SHP77 treated with DMSO at 0.1 percent for 48 hours (cell line): Measurements from ENCODE around the gene POLG.

ENCODE experiments used
- DNase-seq: peaks from one replicate; lab custom pipeline; 2025; lab: John Stamatoyannopoulos, UW

The POLG gene

DNA sequence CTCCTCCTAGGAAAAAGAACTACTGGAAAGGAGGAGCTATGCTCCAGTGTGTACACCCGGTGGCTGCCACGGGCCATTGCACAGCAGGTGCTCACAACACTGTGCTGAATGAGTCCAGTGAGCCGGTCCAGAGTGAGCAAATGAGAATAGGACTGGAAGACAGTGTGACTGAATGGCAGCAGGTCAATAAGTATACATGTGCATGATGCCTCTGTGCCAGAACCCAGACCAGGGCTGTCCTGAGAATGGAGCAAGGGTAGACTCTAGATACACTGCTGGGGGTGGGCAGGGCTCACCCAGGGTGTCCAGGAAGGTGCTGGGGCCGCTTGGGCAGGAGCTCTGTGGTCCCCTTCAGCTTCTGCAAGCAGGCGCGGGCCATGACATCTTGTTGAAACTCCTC lies 8.3 kb downstream of the POLG start:
- no peak for DNase-seq

DNA sequence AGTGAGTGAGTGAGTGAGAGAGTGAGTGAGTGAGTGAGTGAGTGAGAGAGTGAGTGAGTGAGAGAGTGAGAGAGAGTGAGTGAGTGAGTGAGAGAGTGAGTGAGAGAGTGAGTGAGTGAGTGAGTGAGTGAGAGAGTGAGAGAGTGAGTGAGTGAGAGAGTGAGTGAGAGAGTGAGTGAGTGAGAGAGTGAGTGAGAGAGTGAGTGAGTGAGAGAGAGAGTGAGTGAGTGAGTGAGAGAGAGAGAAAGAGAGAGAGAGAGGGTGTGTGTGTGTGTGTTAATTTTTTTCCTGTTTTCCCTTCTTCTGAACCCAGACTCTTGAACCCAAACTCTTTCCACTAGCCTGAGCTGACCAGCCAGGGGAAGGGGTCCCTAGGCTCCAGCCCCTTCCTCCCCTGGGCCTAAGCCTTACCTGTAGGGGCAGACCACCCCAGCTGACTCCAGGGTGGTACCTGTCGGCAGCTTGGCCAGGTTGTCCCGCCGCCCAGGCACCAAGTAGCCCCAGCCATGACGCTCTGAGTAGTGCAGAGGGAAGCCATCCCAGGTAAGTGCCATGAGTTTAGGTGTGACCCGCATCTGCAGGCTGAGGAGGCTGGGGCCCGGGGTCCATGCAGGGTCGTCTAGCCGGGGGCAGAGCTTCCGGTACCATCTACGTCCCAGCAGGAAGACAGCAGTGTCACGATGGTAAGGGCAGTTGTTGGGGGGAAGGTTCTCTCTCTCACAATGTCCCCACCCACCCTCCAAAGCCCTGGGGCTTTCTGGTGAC lies 9.4 kb downstream of the POLG start:
- DNase-seq, result no peak

DNA sequence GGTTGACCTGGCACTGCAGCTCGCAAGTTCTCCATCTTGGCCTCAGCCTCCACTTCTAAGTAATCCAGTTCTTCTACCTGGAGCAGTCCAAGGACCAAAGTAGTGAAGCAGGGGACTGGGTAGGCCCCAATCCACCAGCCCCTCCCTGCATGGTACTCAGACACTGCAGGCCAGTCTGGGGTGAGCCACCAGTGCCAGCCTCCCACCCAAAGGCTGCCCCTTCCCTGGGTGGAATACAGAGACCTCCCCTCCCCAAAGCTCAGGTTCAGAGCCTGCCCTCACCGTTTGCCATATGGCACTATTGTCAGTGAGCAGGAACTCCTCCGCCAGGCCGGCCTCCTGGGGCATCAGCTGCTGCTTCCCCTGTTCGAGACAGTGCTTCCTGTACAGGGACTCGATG lies 10.8 kb downstream of the POLG start:
- DNase-seq, result no peak

DNA sequence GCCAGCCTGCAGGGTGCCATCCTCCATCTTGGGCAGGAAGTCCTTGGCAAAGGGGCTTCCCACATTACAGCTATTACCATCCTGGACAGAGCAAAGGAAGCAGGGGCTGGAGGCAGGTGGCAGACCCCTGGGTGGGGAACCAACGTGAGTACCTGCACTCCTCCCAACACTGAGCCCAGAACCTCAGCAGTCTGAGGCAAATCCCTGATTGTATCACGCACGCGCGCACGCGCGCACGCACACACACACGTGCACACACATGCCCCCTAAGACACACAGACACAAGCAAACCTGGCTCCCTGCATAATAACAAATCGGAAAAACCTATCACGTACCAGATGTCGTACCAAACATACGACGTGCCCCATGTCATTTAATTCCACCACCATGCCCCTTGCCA lies 11.8 kb downstream of the POLG start:
- no peak for DNase-seq

DNA sequence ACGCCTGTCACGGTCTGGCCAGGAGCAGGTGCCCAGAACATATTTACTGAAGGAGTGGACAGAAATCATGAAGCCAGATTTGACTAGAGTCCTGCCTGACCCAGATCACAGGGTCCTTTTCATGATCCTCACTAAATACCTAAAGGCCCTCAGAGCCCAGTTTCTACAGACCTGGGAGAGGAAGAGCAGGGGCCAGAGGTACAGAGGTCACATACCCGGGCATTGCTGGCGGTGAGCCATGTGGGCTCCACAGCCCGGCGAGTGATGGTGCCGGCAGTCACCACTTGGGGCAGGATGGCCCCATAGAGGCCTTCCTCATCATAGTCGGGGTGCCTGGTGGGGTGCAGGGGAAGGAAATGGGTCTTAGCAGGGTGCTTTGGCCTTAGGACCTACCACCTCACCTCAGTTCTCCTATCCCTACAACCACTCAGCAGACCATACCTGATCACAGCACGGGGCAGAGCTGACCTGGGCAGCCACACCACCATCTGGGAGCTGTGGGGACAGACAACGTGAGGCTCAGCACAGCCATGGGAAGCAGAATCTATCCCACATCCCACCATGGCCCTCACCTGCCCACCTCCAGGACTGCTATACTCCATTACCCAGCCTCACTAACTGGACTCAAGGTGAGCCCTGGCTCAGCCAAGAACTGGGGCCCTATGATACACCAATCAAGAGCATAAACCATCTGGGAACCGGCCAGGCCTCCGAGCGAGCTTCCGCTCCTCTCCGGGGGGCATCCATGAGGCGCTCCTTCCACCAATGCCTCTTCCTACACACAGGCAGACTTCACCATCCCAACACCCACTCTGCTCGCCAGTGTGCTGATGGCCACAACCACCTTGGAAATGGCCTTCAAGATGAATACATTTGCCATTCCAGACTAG lies 12.9 kb downstream of the POLG start:
- no peak for DNase-seq

DNA sequence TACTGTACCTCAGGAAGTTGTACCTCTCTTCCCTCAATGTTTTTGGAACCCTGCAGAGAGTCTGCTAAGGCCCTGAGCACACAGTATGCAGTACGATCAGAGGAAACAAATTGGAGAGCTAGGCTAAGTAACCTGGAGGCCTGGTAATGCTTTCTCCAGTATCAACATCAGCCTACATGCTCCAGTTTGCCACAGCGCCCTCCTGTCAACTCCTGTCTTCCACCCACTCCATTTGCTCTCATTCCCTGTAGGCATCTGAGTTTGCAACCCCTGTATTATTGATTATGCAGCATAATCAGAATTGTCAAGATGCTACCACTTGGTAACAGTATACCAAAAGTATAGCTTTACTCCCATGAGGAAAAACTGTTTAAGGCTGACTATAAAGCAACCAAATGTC lies 14.4 kb downstream of the POLG start:
- DNase-seq, result no peak

DNA sequence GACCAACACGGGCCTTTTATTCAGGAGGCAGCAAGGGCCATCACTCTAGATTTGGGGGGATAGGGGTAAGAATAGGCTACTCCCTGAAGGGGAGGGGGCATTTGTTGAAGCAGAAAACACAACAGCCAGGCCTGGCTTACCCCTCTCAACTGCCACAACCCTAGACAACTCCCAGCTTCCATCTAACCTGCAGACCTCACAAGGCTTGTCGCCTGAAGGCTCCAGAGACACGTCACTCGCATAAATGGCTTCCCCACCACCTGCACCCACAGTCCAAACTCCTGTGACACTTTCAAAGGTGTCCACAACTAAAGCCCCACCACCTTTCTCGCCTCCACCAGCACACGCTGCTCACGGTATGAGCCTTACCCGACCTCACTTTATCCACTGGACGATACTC lies 14.9 kb downstream of the POLG start:
- DNase-seq, result no peak

DNA sequence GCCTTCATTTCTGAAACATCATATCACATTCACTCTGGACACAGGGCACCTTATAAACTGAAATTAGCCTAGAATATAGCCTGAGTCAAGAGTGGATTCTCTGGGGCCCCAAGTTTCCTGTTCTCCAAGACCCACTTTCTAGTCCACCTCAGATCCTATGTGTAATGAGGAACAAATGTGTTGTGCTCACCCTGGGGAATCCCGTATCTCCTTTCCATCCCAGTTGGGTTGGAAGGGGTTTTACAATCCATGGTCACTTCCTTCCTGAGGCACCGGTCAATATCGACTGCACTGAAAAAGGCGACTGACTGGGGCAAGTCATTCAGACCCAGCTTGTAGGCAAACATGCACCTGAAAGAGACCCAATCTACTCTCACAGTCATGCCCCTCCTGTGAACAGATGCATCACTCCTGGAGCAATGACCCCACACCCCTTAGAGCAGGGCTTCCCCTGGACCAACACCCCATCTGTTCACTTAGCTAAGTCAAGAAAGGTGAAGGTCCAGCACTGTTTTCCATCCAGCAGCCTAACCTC lies 17.4 kb downstream of the POLG start:
- no peak for DNase-seq

DNA sequence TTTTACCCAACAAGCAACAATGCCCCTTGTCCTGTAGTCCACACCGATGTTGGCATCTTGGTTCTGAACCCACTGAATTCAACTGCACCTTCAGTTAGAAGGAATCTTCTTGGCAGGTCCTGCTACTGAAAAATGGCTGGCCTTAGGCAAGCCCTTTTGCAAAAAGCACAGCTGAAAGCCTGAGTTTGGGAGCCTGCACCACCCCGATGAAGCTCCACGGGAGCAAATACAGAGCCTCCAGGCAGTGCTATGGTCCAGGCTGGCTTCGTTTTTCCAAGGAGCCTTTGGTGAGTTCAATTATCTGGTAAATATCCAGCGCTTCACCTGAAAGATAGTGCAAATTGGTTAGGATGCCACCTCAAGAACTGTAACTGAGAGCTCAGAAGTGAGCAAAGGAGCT lies 18.1 kb downstream of the POLG start:
- DNase-seq, result no peak

DNA sequence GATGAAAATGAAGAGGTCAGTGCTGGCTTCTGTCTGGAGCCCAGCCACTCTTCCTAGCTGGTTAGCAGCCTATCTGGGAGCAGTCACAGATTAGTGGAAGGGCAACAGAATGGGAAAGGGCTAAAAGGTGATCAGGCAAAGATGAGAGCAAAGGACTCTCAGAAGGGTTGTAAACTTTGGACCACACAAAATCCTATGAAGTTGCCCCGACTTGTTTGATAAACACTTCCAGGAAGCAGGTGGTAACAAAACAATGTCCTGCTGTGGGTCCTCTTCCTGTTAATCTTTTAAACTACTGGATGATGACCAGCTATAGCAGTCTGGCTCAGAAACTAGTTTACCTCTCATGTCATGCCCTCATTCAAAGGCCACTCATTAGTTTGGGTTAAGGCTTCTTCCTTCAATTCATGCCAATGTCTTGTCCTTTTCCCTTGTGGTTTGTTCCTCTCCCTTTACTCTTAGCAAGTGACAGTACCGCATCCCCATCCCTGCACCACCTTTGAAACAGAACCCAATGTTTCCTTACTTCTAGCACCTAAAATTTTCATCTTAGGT lies 19.2 kb downstream of the POLG start:
- no peak for DNase-seq

DNA sequence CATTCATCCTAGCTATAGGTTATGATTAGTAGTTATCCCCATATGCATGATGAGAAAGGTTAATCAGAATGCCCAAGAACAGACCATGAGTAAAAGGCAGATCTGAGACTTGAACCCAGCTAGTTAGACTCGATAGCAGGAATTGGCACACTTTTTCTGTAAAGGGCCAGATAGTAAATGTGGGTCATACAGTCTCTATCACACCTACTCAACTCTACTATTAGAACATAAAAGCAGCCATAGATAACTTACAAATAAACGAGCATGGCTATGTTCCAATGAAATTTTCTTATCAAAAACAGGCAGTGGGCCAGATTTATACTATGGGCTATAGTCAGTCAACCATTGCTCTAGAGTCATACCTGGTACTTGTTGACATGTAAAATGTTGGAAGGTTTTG lies 24.6 kb downstream of the POLG start:
- no peak for DNase-seq

DNA sequence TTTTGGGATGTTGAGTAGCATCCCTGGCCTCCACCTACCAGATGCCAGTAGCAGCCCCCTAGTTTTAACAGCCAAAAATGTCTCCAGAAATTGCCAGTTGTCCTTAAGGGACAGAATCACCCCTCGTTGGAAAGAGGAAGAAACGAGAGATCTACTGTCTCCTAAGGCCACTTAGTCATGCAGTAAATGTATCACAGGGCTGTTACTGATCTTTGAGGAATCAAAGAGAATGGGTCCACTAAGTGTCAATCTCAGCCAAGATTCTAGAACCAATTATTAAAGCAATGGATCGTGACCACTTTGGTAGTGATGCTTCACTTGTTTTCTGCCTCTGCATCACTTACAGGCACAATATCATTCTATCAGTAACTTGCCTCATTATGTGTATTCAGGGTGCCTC lies 26.4 kb downstream of the POLG start:
- DNase-seq, result no peak

DNA sequence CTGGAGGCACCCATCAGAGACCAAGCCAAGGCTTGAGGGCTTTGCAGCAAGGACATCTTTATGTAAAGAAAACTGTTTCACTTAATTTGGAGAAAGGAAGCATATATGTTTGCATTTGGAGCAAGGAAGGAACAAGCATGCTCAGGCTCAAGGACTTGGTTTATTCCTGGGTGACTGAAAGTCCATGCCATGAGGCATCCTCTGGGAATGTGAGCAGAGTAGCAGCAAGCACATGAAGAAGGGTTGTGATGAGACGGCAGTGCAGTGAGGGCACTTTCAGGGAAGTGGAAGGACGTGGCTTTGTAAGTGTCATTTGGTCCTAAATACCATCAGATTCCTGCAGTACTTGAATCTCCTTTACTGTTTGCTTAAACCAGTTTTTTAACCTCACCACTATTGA lies 26.8 kb downstream of the POLG start:
- DNase-seq, result no peak

DNA sequence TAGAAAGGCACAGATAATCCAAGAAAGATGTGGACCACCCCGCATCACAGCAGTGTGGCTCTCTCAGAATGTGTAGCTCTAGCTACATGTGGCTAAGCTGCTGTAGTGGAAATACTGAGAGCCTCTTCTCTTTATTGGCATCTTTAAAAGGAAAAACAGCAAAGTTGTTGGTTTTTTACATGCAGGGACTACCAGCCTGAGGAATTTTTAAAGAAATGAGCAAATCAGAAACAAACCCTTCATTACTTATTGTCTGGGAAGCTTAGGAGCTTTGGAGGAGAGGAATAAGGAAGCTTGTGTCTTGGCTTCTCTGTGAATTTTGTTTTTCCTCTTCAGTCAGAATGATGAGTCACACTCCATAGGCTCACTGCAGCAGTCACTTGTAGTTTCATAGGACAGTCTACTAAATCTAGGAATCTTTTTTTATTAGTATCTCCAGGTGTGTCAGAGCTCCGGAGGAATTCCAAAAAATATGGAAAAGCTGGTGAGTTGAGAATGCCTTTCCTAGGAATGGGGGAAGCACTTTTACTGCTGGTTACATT lies 27.5 kb downstream of the POLG start:
- DNase-seq, result no peak

DNA sequence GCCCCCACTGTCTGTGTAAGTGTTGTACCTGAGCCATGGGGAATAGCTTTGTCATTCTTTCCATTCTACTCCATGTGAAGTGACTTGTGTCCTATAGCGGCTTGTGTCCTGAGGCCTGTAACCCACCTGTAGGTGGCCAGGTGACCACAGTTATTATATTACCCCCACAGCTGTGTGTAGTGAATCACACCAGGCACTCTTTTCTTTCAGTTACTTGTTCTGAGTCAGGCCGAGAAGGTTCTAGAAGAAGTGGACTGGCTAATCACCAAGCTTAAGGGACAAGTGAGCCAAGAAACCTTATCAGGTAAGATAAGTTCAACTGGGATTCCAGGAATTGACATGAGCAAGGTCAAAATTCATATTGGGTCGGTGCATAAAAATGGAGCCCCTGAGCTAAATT lies 29.2 kb downstream of the POLG start:
- DNase-seq, result no peak

DNA sequence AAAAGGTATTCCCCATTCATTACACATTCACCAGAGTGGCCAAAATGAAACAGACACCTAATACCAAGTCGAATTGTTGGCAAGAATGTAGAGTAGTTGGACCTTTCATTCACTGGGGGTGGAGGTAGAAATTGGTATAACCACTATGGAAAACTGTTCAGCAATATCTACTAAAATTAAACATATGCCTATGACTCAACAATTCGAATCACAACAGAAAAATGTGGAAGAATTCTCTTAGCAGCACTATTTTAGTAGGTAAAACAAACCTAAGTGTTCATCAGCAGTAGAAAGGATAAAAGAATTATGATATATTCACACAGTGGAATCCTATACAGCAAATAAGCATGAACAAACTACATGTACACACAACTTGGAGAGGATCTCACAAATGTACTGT lies 30.6 kb downstream of the POLG start:
- no peak for DNase-seq

DNA sequence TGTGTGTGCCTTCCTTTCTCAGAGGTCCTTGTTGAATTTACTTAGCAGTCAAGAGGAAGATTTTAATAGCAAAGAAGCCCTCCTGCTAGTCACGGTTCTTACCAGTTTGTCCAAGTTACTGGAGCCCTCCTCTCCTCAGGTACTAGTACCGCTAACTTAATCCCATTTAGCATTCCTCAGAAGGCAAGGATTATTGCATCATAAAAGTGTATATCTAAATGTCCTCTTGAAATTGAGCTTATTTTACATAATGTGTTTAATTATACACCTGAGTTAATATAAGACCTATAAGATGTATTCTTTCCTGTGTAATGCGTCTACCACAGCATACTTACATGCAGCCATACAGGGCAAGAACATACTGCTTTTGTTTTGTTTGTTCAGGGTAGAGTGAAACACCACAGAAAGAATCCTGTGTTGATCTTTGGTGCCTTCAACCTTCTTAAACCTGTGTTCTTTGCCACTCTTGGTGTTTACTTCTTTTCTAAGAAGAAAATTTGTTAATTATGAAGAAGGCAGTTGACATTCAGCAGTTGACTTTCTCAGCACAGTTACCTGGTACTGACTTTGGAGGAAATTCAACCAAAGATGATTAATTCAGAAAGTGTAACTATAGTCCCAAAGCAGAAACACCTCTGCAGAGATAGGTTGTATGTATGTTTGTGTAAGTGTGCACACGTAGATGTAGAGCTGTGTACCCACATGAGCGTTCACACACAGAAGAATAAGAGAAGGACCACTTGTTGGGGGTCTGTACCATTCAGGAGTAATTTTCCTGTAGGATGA lies 33.1 kb downstream of the POLG start:
- no peak for DNase-seq

DNA sequence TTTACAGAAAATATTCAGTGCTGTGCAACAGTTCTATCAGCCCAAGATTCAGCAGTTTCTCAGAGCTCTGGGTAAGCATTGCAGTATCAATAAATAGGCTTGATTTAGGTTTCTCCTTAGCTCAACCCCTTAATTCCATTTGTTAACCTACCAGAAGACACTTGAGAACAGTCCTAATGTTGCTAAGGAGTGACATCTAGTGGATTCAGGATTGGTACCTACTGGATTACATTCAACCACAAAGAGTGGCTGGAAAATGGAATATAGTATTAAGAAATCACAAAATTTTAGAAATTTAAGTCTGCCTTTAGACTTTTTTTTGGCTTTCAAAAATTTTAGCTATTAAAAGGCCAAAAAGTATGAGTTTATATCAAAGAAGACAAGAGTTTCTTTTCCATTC lies 34.7 kb downstream of the POLG start:
- DNase-seq, result no peak

DNA sequence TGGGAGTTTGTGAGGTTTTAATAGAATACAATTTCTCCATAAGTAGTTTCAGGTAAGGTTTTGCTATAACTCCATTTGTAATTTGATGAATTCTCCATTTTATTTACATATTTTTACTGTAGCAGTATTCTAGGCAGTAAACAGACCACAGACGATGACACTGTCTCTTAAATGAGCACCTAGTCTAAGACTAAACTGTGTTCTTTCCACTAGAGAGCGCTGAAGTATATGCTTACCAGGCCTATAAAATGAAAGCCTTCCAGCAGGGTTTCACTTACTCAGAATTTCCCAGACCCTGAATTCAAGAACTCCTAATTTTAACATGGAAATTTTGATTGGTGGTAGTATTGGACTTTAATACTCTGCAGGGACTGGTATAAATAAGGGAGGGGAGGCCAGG lies 41.6 kb downstream of the POLG start:
- no peak for DNase-seq

DNA sequence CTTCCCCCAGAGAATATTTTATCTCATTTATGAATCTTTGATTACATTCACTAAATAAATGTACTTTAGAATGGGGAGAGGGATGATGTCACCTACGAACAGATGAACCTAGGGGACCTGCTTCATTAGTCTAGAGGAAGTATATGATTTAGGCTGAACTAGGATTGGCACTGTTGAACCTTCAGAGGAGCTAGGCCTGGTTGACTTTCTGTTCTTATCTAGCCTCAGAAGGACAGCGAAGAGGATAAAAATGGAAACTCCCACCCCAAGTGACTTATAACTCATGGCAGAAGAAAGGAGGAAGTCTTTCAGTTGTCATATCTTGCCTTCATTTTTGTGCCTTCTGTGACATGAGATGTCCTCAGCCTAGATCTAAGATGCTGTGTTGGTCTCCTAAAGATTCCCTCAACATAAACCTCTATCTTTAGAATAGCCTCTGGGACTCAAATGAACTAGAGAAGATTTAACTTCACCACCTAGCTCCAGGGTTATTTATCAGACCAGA lies 42.6 kb downstream of the POLG start:
- DNase-seq, result no peak

DNA sequence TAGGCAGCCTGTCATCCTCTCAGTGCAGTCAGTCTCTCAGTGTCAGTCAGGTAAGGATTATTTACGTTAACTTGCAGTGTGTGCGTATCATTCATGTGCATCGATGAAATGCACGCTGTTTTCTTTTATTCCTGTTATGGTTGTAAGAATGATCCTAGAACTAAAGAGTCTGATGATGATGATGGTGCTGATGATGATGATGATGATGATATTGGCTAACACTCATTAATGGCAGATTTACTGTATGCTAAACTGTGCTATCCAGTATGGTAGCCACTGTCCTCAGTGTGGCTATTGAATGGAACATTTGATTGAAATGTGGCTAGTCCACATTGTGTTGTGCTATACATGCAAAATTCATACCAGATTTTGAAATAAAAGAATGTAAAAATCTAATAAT lies 51.4 kb downstream of the POLG start:
- DNase-seq, result no peak

DNA sequence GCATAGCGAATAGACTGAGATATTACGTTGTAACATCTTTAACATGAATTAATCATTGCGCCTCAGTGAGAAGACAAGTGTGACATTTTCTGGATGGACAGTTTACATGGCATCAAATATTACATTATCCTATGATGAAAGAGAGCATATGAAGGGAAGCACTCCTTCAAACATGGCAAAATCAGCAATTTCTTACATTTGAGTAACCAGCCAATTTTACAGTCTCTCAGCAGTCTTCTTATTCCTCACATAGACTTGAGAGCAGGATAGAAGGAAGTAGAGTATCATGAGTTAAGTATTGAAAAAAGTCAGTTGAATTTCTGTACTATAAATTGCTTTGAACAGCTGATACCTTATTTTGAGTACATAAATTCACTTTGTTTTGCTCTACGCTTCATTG lies 52.0 kb downstream of the POLG start:
- DNase-seq, result no peak
